GM12865 (cell line): Measurements from ENCODE around the gene ZNF367.

Source experiments
- DNase-seq: peaks from one replicate; pipeline ENCODE4 v3.0.0; 2010; ENCODE audit warnings: low read depth
- H3K4me3 ChIP-seq: 2 replicates; pipeline ENCODE4 v1.5.1; 2011; ENCODE audit warnings: mild to moderate bottlenecking, low read depth, low read length, control low read depth
- TF ChIP-seq, protein P1 (sequence below): IDR thresholded peaks from 2 replicates; pipeline ENCODE4 v1.5.1; 2011; ENCODE audit warnings: low read length, control low read depth, low read depth, inconsistent platforms; ENCODE audit not compliant: insufficient read depth; ENCODE audit errors: missing control alignments

Gene ZNF367

DNA sequence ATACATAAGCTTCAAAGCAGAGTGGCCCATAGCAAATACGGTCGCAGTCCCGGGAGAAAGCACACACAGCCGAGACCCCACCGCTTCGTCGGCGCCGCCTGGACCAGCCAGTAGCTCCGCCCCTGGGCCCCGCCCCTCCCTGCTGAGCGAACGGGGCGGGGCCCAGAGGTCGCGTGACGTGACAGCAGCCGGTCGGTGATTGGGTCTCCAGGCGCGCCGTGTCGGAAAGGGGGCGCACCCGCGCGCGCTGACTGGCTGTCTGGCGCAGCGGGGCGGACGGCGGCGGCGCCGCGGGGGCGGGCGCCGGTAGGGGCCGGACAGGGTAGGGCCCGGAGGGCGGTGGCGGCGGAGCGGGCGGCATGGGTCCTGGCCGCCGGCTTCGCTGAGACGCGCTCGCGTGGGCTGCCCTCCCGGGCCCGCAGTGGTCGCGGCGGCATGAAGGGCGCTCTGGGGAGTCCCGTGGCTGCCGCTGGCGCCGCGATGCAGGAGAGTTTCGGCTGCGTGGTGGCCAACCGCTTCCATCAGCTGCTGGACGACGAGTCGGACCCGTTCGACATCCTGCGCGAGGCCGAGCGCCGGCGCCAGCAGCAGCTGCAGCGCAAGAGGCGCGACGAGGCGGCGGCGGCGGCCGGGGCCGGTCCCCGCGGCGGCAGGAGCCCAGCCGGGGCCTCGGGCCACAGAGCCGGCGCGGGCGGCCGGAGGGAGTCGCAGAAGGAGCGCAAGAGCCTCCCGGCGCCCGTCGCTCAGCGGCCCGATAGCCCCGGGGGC lies 31.9 kb upstream of the ZNF367 start, which contains the start of gene HABP4:
HABP4 (plus strand) TSS at position 325 of the 768 bp plus-strand sequence; CDS start at position 436, 111 bp downstream.
- TF ChIP-seq, protein P1, sequence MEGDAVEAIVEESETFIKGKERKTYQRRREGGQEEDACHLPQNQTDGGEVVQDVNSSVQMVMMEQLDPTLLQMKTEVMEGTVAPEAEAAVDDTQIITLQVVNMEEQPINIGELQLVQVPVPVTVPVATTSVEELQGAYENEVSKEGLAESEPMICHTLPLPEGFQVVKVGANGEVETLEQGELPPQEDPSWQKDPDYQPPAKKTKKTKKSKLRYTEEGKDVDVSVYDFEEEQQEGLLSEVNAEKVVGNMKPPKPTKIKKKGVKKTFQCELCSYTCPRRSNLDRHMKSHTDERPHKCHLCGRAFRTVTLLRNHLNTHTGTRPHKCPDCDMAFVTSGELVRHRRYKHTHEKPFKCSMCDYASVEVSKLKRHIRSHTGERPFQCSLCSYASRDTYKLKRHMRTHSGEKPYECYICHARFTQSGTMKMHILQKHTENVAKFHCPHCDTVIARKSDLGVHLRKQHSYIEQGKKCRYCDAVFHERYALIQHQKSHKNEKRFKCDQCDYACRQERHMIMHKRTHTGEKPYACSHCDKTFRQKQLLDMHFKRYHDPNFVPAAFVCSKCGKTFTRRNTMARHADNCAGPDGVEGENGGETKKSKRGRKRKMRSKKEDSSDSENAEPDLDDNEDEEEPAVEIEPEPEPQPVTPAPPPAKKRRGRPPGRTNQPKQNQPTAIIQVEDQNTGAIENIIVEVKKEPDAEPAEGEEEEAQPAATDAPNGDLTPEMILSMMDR = no peak
- peak; percentile 95 for DNase-seq
- peak within 1 kb of the TSS; percentile 58 for H3K4me3 ChIP-seq

DNA sequence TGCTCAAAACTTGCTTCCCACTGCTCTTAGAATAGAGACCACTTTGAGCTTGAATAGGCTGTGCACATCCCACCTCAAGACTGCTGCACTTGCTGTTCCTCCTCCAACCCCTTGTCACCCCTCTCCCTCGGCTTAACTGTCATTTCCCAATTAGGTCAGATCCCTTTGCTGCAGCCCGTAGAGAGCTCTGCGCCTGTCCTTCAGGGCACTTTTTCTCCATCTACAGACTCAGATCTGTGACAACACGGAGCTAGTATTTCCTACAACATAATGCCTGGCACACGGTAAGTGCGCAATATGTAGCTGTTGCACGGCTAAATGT lies 31.3 kb upstream of the ZNF367 start:
- no peak for DNase-seq
- TF ChIP-seq, protein P1 = no peak
- peak overlapping the region; percentile 58 for H3K4me3 ChIP-seq

DNA sequence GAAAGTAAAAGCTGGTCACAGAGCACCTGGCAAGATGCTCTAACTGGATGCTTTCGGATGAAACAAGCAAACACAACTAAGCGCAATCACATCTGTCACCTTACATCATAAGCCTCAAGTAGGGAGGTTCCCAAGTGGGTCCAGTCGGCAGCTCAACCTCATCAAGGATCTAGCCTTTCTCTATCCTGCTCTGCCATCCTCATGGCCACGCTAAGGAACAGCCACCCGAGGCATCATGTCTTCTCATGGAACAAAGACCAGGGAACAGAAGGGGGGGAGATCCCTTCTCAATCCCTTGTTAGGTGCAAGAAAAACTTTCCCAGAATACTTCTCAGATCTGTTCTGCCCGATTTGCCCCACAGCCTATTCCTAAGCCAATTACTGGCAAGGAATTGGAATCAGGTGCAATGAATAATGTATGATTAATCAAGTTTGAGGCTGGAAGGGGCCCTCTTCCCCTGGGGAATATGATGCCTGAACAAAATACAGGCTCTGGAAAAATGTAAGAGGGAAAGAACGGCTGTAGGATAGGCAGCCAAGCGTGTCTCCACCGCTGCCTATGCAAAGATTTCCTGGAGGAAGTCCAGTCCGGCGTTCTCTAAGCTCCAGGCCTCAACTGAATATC lies 30.5 kb upstream of the ZNF367 start:
- DNase-seq = no peak

DNA sequence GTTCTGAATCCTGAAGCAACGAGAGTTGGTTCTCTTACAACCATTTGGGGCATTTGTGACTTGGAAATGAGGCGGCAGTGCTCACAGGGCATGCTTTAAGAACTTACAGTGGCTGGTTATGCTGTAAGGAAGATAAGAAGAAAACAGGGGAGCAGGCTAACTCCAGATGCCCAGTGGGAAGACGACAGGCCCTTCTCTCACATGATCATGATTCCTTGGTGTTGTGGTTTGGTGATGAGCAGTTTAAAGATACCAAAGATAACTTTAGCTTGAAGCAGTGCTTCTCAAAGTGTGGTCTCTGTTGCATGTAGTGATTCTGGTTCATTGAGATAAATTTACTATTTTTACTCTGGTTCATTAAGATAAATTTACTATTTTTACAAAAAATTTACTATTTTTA lies 29.2 kb upstream of the ZNF367 start:
- H3K4me3 ChIP-seq = no peak overlapping the region
- TF ChIP-seq, protein P1 = no peak
- DNase-seq = no peak

More for the DNA sequence above, 30.5 kb upstream of the ZNF367 start:
- TF ChIP-seq, protein P1 = no peak
- H3K4me3 ChIP-seq = no peak overlapping the region

DNA sequence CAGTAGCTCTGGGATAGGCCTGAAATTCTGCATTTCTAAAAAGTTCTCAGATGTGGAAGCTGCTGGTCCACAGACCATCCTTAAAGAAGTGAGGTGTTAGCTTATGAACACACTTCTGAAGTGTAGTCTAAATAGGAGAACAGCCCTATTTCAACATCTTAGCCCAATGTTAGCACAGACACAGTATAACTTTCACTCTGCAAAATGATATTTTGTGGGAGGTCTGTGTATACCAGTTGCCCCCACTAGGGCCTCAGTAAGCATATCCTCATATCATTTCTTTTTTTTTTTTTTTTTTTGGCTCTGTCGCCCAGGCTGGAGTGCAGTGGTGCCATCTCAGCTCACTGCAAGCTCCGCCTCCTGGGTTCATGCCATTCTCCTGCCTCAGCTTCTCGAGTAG lies 24.3 kb upstream of the ZNF367 start:
- H3K4me3 ChIP-seq = no peak overlapping the region
- DNase-seq = no peak
- TF ChIP-seq, protein P1 = no peak

DNA sequence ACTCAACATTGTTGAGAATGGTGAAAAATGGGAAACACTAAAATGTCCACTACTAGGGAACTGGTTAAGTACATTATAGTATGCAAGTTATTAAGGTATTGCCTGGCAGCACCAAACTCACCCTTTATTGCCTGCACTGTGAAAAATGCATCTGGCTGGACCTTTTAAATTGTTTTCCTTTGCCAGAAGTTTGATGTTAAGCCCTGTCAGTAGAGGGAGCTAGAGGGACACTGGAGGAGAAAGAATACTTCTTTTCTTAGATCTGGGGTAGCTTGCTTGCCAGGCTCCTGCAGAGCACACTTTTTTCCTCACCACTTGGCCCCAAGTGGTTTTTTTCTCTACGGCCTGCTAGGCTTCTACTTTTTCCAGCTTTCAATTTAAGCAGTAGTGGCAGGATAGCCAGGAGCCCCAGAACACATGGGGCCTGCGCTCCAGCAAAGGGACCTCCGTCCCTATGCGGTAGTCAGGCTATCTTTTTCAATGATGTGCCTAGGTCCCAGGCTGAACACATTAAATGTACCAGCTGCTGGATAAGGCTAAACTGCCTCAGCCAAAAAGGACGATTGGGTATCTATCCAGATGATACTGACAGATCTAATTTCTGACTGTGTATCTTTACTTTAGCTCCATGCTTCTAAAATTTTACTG lies 23.8 kb upstream of the ZNF367 start:
- TF ChIP-seq, protein P1 = peak; percentile 59
- peak; percentile 72 for DNase-seq
- H3K4me3 ChIP-seq = no peak overlapping the region
